Gastroesophageal sphincter (tissue), 4 donors: ENCODE results near the gene TMEM132E. TPM values are rescaled to one million over a fixed set of nuclear protein-coding genes. Genes with fewer than 3 reads are reported as not detected.

Experiments
- ATAC-seq: fragments of 150-250 bp; one replicate; pipeline ENCODE4 v1.9.1; 2016; ENCODE audit warnings: mild to moderate bottlenecking, moderate library complexity
- H3K27ac ChIP-seq, 4 donors: fragments of 200-600 bp; sonication (generic) in 3 of 4; 1 replicate in 3 of 4; 2 replicates in 1 of 4; pipeline ENCODE4 v1.5.1; 2016 to 2019
- H3K27me3 ChIP-seq: fragments of 200-600 bp; sonication (generic); one replicate; pipeline ENCODE4 v1.5.1; 2019
- H3K36me3 ChIP-seq, 2 donors: fragments of 200-600 bp; sonication (generic); one replicate each; pipeline ENCODE4 v1.5.1; 2019; ENCODE audit warnings: control low read depth in 1 of 2
- H3K4me1 ChIP-seq, 3 donors: fragments of 200-600 bp; sonication (generic); 1 replicate in 2 of 3; 2 replicates in 1 of 3; pipeline ENCODE4 v1.5.1; 2016 to 2019; ENCODE audit warnings: control low read depth in 2 of 3
- H3K4me3 ChIP-seq, 2 donors: fragments of 200-600 bp; sonication (generic); one replicate each; pipeline ENCODE4 v1.5.1; 2019; ENCODE audit warnings: mild to moderate bottlenecking in 1 of 2, moderate library complexity in 1 of 2
- H3K9me3 ChIP-seq, 3 donors: fragments of 200-600 bp; sonication (generic); one replicate each; pipeline ENCODE4 v1.5.1; 2017 to 2019; ENCODE audit warnings: control low read depth in 2 of 3
- EP300 ChIP-seq: sonication (generic); formaldehyde crosslinking; IDR thresholded peaks from one replicate; pipeline ENCODE4 v1.6.1; 2017; ENCODE audit warnings: antibody characterized with exemption, mild to moderate bottlenecking
- POLR2A ChIP-seq, 2 donors: fragments of 450-650 bp; IDR thresholded peaks; one replicate each; pipeline ENCODE4 v1.6.1; 2017; ENCODE audit warnings: antibody characterized with exemption in 2 of 2, mild to moderate bottlenecking in 2 of 2, moderate library complexity in 1 of 2
- POLR2AphosphoS5 ChIP-seq: sonication (generic); formaldehyde crosslinking; IDR thresholded peaks from one replicate; pipeline ENCODE4 v1.6.1; 2017; ENCODE audit warnings: antibody characterized with exemption
- WGBS, 2 donors: methylation state at CpG; one replicate each; pipeline ENCODE4 v1.1.5; 2018; ENCODE audit warnings: low coverage in 1 of 2; 5-methylcytosine and 5-hydroxymethylcytosine counted together
- total RNA-seq, 4 donors: library from RNA; depleted of rRNA; stranded (reverse); fragments of >200 nt; gene quantifications; one replicate each; pipeline ENCODE4 v1.1.0, GENCODE V29; 2016
- TF ChIP-seq, protein P1 (sequence below), 4 experiments: fragments of 200-600 bp in 2 of 4; fragments of 450-650 bp in 2 of 4; sonication (generic) in 1 of 4; IDR thresholded peaks; one replicate each; pipeline ENCODE4 v1.5.1; 2017 to 2019; ENCODE audit warnings: antibody characterized with exemption in 4 of 4, mild to moderate bottlenecking in 2 of 4, moderate library complexity in 2 of 4

TMEM132E gene
- total RNA-seq, 4 donors from 2014 or later: 0.12 to 0.47 TPM; not detected in 2

DNA sequence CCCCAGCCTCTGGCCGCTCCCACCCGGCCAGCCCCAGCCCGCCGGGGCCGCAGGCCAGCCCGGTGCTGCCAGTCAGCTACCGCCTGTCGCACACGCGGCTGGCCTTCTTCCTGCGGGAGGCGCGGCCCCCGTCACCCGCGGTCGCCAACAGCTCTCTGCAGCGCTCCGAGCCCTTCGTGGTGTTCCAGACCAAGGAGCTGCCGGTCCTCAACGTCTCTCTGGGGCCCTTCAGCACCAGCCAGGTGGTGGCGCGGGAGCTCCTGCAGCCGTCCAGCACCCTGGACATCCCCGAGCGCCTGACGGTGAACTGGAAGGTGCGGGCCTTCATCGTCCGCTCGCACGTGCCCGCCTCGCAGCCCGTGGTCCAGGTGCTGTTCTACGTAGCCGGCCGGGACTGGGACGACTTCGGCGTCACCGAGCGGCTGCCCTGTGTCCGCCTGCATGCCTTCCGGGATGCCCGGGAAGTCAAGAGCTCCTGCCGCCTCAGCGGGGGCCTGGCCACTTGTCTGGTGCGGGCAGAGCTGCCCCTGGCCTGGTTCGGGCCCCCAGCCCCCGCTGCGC is 46.8 kb downstream of the TMEM132E start:
- no peaks in the 10 kb centered on the region for H3K36me3 ChIP-seq
- H3K9me3 ChIP-seq: no peaks in the 10 kb centered on the region
- WGBS, 2 donors: 0% methylated on average over 4 of the region's 53 CpGs; no CpG with 5 or more reads in 1 of the 2 donors
- TF ChIP-seq POLR2A (IDR thresholded peaks at IDR 0.05) (no peak), EP300 (no peak), POLR2AphosphoS5 (no peak)
- TF ChIP-seq, protein P1, sequence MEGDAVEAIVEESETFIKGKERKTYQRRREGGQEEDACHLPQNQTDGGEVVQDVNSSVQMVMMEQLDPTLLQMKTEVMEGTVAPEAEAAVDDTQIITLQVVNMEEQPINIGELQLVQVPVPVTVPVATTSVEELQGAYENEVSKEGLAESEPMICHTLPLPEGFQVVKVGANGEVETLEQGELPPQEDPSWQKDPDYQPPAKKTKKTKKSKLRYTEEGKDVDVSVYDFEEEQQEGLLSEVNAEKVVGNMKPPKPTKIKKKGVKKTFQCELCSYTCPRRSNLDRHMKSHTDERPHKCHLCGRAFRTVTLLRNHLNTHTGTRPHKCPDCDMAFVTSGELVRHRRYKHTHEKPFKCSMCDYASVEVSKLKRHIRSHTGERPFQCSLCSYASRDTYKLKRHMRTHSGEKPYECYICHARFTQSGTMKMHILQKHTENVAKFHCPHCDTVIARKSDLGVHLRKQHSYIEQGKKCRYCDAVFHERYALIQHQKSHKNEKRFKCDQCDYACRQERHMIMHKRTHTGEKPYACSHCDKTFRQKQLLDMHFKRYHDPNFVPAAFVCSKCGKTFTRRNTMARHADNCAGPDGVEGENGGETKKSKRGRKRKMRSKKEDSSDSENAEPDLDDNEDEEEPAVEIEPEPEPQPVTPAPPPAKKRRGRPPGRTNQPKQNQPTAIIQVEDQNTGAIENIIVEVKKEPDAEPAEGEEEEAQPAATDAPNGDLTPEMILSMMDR (IDR thresholded peaks at IDR 0.05): no peak
- no peak overlapping the region for H3K27ac ChIP-seq
- peaks cover 0 to 10% (median 0%) of the 10 kb centered on the region in 3 donors for H3K4me1 ChIP-seq
- no peak overlapping the region for H3K4me3 ChIP-seq
- no peak for ATAC-seq
- H3K27me3 ChIP-seq: peaks cover 99% of the 10 kb centered on the region

GRCh38 chr17:34628879-34629278 is 49.5 kb downstream of the TMEM132E start:
- no peak overlapping the region for H3K4me3 ChIP-seq
- no peaks in the 10 kb centered on the region for H3K9me3 ChIP-seq
- no peaks in the 10 kb centered on the region for H3K36me3 ChIP-seq
- H3K27ac ChIP-seq: no peak overlapping the region
- TF ChIP-seq EP300: no peak
- no peak for TF ChIP-seq POLR2AphosphoS5
- TF ChIP-seq, protein P1 (IDR thresholded peaks at IDR 0.05): no peak
- no peak for TF ChIP-seq POLR2A (IDR thresholded peaks at IDR 0.05)
- peaks cover 99% of the 10 kb centered on the region for H3K27me3 ChIP-seq
- no peak for ATAC-seq
- peaks cover 0 to 10% (median 0%) of the 10 kb centered on the region in 3 donors for H3K4me1 ChIP-seq
- WGBS, 2 donors: 80% methylated on average over 1 of the region's 8 CpGs; no CpG with 5 or more reads in 1 of the 2 donors

GRCh38 chr17:34633351-34633750 is 54.0 kb downstream of the TMEM132E start:
- TF ChIP-seq POLR2AphosphoS5: no peak
- TF ChIP-seq POLR2A (IDR thresholded peaks at IDR 0.05): no peak
- TF ChIP-seq, protein P1 (IDR thresholded peaks at IDR 0.05): no peak
- no peak for TF ChIP-seq EP300
- Histone ChIP-seq H3K27me3 (peaks cover 91% of the 10 kb centered on the region), H3K36me3 (no peaks in the 10 kb centered on the region), H3K27ac (no peak overlapping the region), H3K4me1 (peaks cover 0 to 12% (median 0%) of the 10 kb centered on the region in 3 donors), H3K4me3 (no peak overlapping the region), H3K9me3 (no peaks in the 10 kb centered on the region)
- ATAC-seq: no peak
- 32 to 41% methylated on average over 3 to 4 of the region's 4 CpGs for WGBS, 2 donors

- Histone ChIP-seq H3K9me3 (no peaks in the 10 kb centered on the region), H3K4me3 (no peak overlapping the region), H3K36me3 (no peaks in the 10 kb centered on the region), H3K27me3 (peaks cover 91% of the 10 kb centered on the region), H3K4me1 (peaks cover 0 to 14% (median 0%) of the 10 kb centered on the region in 3 donors), H3K27ac (no peak overlapping the region)
- 90 to 100% methylated on average over 1 to 3 of the region's 3 CpGs for WGBS, 2 donors
- TF ChIP-seq, protein P1 (IDR thresholded peaks at IDR 0.05): no peak
- no peak for TF ChIP-seq POLR2AphosphoS5
- TF ChIP-seq POLR2A (IDR thresholded peaks at IDR 0.05): no peak
- no peak for TF ChIP-seq EP300
- ATAC-seq: no peak
Observed at GRCh38 chr17:34633760-34634159, 54.4 kb downstream of the TMEM132E start.

DNA sequence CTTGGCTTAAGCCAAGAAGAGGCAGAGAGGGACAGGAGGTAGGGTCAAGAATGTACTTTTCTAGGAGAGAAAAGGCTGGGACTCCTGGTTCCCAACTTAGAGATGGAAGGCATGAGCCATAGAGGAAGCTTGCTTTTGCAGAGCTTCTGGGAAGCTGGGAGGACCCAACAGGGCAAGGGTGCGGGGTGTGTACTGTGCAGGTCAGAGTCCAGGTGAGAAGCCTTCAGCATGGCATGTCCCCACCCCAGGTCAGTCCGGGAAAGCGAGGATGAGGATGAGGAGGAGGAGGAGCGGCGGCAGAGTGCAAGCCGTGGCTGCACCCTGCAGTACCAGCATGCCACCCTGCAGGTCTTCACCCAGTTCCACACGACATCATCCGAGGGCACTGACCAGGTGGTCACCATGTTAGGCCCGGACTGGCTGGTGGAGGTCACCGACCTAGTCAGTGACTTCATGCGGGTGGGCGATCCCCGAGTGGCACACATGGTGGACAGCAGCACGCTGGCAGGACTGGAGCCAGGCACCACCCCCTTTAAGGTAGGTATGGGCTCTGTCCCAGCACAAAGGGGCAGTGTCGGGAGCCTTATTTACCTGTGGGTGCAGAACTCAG is 55.3 kb downstream of the TMEM132E start:
- no peak overlapping the region for H3K4me3 ChIP-seq
- no peak overlapping the region for H3K27ac ChIP-seq
- no peaks in the 10 kb centered on the region for H3K9me3 ChIP-seq
- H3K27me3 ChIP-seq: peaks cover 91% of the 10 kb centered on the region
- H3K36me3 ChIP-seq: no peaks in the 10 kb centered on the region
- no peak for TF ChIP-seq EP300
- TF ChIP-seq, protein P1 (IDR thresholded peaks at IDR 0.05): no peak
- no peak for TF ChIP-seq POLR2AphosphoS5
- no peak for TF ChIP-seq POLR2A (IDR thresholded peaks at IDR 0.05)
- ATAC-seq: no peak
- 81 to 83% methylated on average over 1 to 10 of the region's 15 CpGs for WGBS, 2 donors
- peaks cover 0 to 14% (median 0%) of the 10 kb centered on the region in 3 donors for H3K4me1 ChIP-seq
